Activated CD8-positive, alpha-beta memory T cell treated with anti-CD3 and anti-CD28 coated beads for 48 hours (primary cell): ENCODE results near the gene PIGX.

Experiments used
- DNase-seq, 3 experiments: peaks; one replicate each; pipeline ENCODE4 v3.0.0-alpha.2; 2020; ENCODE audit warnings: low read depth in 2 of 3, low spot score in 2 of 3

The PIGX gene

DNA sequence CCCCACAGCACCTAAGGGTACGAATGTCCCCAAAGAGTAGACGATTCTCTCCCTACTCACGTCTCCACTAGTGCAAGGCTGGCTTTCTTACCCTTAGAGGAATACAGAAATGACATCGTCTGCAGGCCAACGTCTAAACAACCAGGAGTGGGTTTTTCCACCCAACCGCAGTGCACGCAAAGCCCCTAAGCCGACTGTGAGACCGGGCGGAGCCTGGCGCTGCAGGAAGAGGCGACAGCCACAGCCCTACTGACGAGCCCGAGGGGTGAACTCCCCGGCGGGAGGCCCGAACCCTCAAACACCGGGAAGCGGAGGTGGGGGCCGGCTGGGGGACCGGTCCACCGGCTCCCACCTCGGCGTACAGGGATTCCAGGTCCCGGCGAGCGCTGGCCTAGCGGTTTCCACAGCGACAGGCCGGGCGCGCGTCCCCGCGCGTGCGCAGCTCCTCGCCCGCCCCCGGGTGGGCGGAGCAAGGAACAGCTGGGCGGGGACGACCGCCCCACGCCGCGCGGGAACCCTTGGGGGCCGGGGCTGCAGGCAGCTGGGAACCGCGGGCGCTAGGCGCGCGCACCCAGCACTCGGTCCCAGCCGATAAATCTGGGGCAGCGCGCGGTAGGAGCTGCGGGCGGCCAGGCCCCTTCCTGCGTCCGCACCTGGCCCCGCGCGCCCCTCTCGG, at the start of gene PIGX, which contains the start of gene CEP19:
Gene PIGX (plus strand): TSS at position 540 of the 676 bp plus-strand sequence.
Gene CEP19 (minus strand): TSS at position 413 of the 676 bp plus-strand sequence. CDS start 3,593 bp downstream, outside the sequence.
- DNase-seq = peak; percentile 74 to 89 (median 87)

DNA sequence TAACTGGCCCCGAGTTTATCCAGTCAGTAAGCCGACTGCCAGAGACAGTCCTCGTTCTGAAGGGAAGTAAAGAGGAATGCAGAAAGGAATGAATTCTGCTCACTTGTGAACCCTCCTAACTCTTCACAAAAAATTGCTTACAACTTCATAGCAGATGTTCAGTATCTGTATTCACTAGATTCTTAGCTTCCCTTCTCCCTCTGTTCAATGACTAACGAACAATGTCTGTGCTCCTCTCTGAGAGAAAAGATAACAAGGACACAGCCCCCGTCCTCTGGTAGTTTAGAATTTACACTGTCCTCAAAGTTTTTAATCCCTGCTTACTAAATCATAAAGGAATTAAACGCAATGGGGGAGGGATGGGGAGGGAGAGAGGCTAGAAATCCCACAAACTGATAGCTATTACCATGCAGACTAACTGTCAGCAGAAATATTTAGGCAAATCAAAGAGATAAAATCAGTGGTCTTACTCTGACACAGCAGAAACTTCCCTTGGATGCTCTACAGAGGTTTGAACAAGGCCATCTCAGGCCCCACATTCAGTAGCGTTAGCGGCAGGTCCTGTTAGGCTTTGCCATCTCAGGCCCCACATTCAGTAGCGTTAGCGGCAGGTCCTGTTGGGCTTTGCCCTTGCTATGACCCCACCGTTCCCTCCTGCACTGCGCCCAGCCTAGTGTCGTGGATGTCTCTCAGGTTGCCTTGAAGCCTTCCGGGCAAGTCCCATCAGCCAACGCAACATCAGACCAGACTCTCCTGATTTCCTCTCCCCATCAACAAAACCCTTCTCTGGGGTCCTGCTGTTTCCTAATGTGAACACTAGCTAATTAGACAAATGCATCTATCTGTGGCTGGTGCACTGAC, 49.2 kb upstream of the PIGX start:
- DNase-seq = no peak

DNA sequence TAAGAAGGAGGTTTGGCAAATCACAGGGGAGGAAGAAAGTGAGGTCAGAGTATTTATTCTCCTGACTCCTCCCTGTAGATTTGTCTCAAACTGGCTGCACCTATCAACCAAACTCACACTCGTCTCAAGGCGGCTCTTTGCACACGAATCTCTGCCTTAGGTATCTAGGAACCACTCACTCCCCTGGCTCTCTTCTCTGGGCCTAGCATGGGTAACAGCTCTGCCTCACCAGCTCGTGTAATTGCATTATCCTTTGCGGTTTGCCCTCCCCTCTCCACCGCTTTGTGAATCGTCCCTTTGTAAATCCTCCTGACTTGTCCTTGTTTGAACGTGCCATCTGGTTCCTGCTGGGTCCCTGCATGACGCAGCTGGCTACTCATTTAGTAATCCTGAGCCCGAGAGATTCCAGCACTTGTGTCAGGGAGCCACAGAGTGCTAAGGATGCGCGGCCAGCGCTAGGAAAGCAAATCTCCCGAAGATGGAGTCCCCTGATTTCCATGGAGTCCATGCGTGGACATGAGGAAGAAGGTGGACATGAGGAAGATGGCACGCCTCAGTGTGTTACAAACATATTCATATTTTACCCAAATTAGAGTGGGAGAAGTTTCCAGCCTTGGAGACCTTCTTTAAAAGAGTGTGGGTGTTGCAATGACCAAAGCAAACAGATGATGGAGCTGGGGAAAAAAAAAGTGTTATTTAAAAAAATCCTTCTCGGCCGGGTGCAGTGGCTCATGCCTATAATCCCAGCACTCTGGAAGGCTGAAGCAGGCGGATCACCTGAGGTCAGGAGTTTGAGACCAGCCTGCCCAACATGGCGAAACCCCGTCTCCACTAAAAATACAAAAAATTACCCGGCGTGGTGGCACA, 45.9 kb upstream of the PIGX start:
- DNase-seq = no peak

DNA sequence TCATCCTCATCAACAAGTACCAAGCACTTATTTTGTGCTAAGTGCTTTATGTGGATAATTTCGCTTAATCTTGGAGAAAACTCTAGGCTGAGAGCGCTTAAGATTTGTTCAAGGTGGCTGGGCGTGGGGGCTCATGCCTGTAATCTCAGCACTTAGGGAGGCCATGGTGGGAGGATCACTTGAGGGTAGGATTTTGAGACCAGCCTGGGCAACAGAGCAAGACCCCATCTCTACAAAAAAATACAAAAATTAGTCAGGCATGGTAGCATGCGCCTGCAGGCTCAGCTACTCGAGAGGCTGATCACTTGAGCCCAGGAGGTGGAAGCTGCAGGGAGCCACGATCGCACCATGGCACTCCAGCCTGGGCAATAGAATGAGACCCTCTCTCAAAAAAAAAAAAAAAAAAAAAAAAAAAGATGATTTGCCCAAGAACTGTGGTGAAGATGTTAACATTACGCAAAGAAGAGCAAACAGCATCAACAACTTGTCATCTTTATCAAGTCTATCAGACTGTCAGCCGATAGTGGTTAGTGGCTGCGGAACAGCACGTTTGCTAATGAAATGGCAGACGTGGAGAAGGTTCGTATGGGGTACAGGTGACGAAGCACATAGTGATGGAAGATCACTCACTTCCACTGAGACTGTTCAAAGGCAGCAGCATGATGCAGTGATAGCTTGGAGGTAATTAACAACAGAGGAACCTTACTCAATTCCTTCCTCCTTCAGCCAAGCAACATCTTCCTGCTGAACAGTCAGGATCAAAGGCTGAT, 44.9 kb upstream of the PIGX start:
- DNase-seq = no peak

DNA sequence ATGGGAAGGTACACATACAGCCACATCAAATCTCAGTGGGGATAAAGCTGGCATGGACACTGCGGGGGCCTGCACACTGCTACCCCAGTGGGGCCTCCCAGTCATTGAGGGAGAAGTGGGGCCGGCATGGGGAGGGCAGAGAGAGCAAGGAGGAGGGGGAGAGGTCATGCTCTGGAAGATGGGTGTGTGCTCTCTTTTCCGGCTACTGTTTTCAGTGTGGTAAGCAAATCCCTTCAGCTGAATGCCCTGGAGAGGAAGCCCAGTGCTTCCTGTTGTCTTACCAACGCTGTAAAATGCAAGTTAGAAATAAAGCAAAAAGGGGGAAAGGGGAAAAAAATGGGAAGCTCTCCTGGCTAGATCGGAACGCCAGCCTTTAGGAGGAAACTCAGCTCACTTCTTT, 41.8 kb upstream of the PIGX start:
- no peak for DNase-seq

DNA sequence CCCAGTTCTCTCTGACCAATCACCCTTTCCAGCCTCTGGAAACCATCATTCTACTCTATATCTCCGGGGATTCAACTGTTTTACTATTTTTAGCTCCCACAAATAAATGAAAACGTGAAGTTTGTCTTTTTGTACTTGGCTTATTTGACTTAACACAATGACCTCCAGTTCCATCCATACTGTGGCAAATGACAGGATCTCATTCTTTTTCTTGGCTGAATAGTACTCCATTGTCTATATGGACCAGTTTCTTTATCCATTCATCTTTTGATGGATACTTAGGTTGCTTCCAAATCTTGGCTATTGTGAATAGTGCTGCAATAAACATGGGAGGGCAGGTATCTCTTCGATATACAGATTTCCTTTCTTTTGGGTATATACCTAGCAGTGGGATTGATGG, 38.5 kb upstream of the PIGX start:
- DNase-seq = no peak

DNA sequence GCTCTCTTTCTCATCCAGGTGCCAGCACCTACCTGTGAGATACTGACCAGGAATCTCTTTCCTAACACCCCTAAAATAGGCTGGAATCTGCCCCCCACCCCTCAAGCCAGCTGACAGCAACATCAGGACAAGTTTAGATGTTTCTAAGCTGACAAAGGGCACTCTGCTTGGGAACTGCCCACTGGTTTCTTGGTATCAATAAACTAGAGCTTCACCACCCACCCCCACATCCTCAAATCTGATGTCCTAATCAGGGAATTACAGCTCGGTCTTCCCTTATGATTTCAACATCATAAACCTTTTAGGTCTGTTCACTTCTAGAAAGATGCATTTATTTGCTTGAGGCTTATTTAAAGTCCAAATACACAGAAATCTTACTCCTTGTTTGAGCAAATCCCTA, 34.8 kb upstream of the PIGX start:
- DNase-seq = no peak

DNA sequence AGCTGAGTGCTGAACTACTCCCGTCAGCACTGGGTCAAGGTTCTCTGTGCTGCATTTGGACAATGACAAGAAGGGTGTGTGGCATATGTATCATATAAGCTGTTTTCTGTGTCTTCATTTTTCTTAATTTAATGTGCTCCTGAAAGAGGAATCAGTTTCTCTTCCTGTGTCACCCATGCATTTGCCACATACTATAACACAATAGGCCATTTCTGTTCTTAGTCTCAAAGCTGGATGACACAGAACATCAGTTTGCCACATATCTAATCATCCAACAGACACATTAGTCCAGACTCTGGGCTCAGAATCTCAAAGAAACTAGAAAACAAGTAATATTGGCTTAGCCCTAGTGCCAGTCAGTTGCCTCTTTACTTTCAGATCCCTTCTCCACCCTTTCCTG, 34.2 kb upstream of the PIGX start:
- no peak for DNase-seq

DNA sequence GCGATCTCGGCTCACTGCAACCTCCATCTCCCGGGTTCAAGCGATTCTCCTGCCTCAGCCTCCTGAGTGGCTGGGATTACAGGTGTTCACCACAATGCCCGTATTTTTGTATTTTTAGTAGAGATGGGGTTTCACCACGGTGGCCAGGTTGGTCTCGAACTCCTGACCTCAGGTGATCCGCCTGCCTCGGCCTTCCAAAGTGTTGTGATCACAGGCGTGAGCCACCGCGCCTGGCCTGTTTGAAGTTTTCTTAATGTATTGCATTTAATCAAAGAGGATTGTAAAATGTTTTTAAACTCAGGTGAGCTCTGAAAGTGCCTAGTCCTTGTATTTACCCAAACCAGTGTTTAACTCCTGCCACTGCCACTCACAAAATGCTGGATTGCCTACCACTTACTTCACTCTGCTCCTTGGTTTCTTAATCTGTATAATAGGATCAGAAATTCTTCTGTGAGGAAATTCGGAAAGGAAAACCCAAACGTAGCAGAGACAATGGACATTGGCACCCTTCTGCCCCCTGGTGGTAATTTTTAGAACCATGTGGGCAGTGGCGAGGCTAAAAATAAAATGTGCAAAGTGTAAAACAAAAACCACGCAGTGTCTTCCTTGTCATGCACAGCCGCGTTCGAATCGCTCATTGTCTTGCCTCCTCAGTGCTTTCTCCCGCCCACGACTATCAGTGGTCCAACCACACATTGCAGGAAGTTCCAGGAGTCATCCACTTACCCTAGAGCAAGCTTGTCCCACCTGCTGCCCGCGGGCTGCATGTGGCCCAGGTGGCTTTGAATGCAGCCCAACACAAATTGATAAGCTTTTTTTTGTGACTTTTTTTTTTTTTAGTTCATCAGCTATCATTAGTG, 27.4 kb upstream of the PIGX start:
- DNase-seq = peak; percentile 29 to 41 (median 35)

DNA sequence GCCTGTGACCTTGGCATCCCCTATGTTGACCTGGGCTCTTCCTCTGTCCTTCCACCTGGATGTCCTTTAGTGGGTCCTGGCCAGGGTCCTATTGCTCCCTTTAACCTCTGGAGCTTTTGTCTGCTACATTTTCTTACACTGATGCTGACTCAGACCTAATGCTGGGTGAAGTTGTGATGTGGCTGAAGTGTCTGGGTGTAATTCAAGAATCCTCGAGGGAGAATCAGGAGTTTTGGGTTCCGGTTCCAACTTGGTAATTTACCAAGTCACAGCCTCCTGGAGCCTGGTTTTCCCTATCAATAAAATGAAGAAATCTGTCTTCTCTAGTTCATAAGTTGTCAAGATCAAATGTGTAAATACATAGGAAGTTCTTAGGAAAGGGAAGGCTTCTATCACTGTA, 25.7 kb upstream of the PIGX start:
- DNase-seq = no peak

DNA sequence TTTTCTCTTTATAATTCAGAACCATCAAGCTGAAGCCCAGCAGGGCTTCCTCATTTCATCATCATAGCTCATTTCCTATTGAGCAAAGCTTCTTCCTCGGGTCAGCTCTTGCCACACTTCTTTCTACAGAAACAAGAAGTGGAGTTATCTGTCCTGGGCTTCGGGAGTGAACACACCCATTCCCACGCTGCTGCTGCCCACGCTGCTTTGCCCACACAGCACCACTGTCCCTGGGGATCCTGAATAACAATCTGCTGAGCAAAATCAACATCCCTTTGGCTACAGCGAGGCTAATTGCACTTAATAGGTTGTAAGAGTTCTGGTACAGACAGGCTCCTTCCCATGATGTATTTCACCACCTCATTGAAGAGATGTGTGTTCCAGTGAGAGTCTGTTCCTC, 23.8 kb upstream of the PIGX start:
- no peak for DNase-seq

DNA sequence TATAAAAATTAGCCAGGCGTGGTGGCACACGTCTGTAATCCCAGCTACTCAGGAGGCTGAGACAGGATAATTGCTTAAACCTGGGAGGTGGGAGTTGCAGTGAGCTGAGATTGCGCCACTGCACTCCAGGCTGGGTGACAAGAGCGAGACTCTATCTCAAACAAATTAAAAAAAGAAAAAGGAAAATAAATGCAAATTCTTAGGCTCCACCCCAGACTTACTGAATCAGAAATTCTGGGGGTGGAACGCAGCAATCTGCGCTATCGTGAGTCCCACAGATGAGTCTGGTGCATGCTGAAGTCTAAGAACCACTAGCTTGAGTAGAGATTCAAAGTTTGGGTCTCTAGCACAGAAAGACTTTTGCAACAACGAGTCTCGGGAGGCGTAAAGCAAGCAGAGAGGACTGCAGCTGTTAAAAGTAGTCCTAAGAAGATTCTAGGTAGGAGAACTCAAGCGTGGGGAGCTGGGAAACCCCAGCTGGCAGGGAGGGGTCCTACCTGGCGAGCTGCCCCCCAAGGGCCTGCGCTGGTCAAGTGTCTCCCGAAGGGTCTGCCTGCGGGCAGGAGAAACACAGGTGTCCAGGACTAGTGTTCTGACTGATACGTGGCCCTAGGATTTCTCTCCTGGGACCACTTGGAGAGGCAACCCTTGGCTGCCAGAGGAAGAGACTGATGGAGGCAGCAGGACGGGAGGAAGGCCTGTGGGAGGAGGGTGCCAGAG, 22.1 kb upstream of the PIGX start:
- no peak for DNase-seq

DNA sequence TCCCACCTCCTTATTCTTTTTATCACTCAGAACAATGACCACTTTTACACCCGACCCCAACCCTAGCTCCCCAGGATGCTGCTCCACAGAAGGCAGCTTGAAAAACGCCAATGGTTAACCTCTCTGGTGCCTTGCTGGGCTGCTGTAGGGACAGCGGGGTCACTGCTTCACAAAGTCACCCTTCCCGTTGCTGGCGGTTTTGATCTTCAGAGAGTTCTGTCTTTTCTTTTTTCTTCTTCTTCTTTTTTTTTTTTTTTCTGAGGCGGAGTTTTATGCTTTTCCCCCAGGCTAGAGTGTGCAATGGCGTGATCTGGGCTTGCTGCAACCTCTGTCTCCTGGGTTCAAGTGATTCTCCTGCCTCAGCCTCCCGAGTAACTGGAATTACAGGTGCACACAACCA, 20.8 kb upstream of the PIGX start:
- DNase-seq = no peak

DNA sequence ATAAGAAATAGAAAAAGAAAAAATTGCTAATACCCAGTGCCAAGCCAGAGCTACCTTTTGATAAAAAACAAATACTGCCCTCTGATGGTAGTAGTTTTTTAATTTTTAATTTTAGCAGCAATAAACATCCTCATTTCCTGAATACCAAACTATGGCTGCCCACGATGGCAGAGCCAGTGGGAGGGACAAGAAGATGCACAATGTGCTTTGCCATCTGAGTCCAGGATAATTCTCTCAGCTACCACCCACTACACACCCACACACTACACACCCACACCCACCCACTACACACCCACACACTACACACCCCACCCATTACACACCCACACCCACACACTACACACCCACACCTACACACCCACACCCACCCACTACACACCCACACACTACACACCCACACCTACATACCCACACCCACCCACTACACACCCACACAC, 18.0 kb upstream of the PIGX start:
- DNase-seq = no peak

DNA sequence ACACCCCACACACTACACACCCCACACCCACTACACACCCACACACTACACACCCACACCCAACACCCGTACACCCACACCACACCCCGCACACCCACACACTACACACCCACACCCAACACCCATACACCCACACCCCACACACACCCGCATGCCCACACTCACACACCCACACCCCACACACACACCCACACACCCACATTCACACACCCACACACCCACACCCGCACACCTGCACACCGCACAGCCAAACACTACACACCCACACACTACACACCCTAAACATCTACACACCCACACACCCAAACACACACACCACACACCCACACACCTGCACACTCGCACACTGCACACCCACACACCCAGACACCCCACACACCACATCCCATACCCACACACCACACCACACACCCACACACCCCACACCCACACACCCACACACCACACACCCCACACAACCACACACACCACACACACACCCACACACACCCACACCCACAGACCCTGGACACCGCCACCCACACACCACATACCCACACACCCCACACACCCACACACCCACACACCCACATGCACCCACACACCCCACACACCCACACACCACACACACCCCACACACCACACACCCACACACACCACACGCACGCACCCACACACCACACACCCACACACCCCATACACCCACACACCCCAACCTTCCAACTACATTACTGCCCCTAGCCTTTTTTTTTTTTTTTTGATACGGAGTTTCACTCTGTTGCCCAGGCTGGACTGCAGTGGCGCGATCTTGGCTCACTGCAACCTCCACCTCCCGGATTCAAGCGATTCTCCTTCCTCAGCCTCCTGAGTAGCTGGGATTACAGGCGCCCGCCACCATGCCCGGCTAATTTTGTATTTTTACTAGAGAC, 17.0 kb upstream of the PIGX start:
- peak in 1 of 3 experiments; percentile 26 for DNase-seq

DNA sequence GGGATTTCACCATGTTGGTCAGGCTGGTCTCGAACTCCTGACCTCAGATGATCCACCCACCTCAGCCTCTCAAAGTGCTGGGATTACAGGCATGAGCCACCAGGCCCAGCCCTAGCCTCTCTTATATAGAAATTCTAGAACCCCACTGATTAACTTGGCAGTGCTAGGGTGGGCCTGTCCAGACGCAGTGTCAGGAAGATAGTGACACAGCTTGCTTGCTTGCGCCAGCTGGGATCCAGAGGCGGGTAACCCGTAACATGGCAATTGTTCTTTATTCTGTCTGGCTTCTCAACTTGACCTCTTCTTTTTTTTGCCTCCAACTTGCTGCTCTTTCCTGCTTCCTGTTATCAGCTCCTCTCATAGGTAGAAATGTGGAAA, 16.3 kb upstream of the PIGX start:
- no peak for DNase-seq

DNA sequence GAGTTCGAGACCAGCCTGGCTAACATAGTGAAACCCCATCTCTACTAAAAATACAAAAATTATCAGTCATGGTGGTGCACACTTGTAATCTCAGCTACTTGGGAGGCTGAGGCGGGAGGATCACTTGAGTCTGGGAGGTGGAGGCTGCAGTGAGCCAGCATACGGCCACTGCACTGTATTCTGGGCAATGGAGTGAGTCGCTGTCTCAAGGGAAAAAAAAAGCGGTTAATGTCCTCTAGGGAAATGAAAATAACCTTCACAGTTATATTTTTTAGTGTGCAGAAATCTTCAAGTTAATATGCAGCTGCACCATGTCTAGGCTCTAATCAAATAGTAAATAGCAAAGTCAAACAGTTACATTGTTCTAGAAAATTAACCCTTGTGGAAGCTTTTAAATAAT, 14.9 kb upstream of the PIGX start:
- no peak for DNase-seq

DNA sequence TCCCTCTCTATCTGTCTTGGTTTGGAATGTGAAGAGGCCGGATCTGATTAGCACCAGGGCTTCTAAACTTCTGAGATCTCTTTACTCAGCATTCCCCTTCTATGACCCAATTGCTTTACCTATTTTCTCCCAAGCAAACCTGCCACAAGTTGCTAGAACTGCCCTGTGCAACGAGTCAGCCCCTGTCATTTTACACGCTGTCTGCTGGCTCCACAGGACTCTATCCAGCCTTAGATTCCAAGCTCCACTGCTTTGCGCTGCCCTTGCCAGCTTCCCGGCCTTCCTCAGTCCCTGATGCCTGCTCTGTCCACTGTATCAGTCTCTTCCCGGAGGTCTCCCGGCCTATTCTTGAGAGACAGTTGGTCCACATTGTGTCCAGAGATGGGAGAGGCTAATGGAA, 12.4 kb upstream of the PIGX start:
- DNase-seq = no peak
